BE2C (cell line): ENCODE measurements around the gene SLC22A23.

Source experiments
- DNase-seq: peaks from one replicate; pipeline ENCODE4 v3.0.0-alpha.2; 2020
- H3K27me3 ChIP-seq: fragments of 250-450 bp; sonication (Bioruptor Pico); 2 replicates; pipeline ENCODE4 v1.5.1; 2020; ENCODE audit warnings: mild to moderate bottlenecking
- H3K36me3 ChIP-seq: fragments of 250-450 bp; sonication (Bioruptor Pico); 2 replicates; pipeline ENCODE4 v1.5.1; 2020; ENCODE audit warnings: mild to moderate bottlenecking
- H3K4me1 ChIP-seq: fragments of 250-450 bp; sonication (Bioruptor Pico); 2 replicates; pipeline ENCODE4 v1.5.1; 2020
- H3K4me3 ChIP-seq: 2 replicates; pipeline ENCODE4 v1.5.1; 2011; ENCODE audit warnings: low read depth, low read length
- H3K9me3 ChIP-seq: fragments of 250-450 bp; sonication (Bioruptor Pico); 2 replicates; pipeline ENCODE4 v1.5.1; 2020
- CTCF ChIP-seq: IDR thresholded peaks from 2 replicates; pipeline ENCODE4 v1.5.1; 2012; ENCODE audit warnings: mild to moderate bottlenecking, low read depth, low read length

Gene SLC22A23

GRCh38 chr6:3293271-3294155 lies 163.3 kb downstream of the SLC22A23 start:
- DNase-seq = no peak
- H3K9me3 ChIP-seq = no peaks in the 10 kb centered on the region
- H3K4me1 ChIP-seq = no peaks in the 10 kb centered on the region
- no peaks in the 10 kb centered on the region for H3K27me3 ChIP-seq
- TF ChIP-seq CTCF = no peak
- H3K36me3 ChIP-seq = no peaks in the 10 kb centered on the region
- H3K4me3 ChIP-seq = no peak overlapping the region

- H3K27me3 ChIP-seq = no peaks in the 10 kb centered on the region
- H3K9me3 ChIP-seq = no peaks in the 10 kb centered on the region
- no peak for TF ChIP-seq CTCF
- no peak overlapping the region for H3K4me3 ChIP-seq
- no peak for DNase-seq
- no peaks in the 10 kb centered on the region for H3K36me3 ChIP-seq
- H3K4me1 ChIP-seq = no peaks in the 10 kb centered on the region
These were observed 164.2 kb downstream of the SLC22A23 start for GRCh38 chr6:3292431-3293197.

- H3K9me3 ChIP-seq = no peaks in the 10 kb centered on the region
- H3K4me1 ChIP-seq = no peaks in the 10 kb centered on the region
- H3K4me3 ChIP-seq = no peak overlapping the region
- no peak for DNase-seq
- TF ChIP-seq CTCF = no peak
- no peaks in the 10 kb centered on the region for H3K36me3 ChIP-seq
- no peaks in the 10 kb centered on the region for H3K27me3 ChIP-seq
These were observed 164.9 kb downstream of the SLC22A23 start for GRCh38 chr6:3291987-3292386.

GRCh38 chr6:3291346-3291745 lies 165.5 kb downstream of the SLC22A23 start:
- no peak for TF ChIP-seq CTCF
- H3K36me3 ChIP-seq = no peaks in the 10 kb centered on the region
- no peaks in the 10 kb centered on the region for H3K9me3 ChIP-seq
- H3K27me3 ChIP-seq = no peaks in the 10 kb centered on the region
- H3K4me1 ChIP-seq = no peaks in the 10 kb centered on the region
- DNase-seq = no peak
- no peak overlapping the region for H3K4me3 ChIP-seq

GRCh38 chr6:3290931-3291211 lies 166.0 kb downstream of the SLC22A23 start:
- no peak for TF ChIP-seq CTCF

More at GRCh38 chr6:3290931-3291211, 166.0 kb downstream of the SLC22A23 start:
- H3K4me3 ChIP-seq = no peak overlapping the region
- H3K36me3 ChIP-seq = no peaks in the 10 kb centered on the region
- no peaks in the 10 kb centered on the region for H3K4me1 ChIP-seq
- no peak for DNase-seq
- no peaks in the 10 kb centered on the region for H3K27me3 ChIP-seq
- H3K9me3 ChIP-seq = no peaks in the 10 kb centered on the region
